HG03342 (cell line): Measurements from ENCODE around the gene MAP2K5.

Source experiments
- ATAC-seq: cut with Tn5 transposase; IDR thresholded peaks from one replicate; pipeline ENCODE4 v1.9.1; 2021; ENCODE audit warnings: mild to moderate bottlenecking, moderate library complexity; ENCODE audit not compliant: unreplicated experiment

The MAP2K5 gene

GRCh38 chr15:67542420-67543347 lies at the start of gene MAP2K5:
MAP2K5 (plus strand) TSS chr15:67542703; CDS start chr15:67543336, 633 bp downstream.
- no peak for ATAC-seq

GRCh38 chr15:67495585-67495984 lies 46.9 kb upstream of the MAP2K5 start:
- ATAC-seq, result no peak

- ATAC-seq, result no peak
These were observed 41.2 kb upstream of the MAP2K5 start for GRCh38 chr15:67501177-67501835.

GRCh38 chr15:67501836-67502461 lies 40.6 kb upstream of the MAP2K5 start:
- no peak for ATAC-seq

- no peak for ATAC-seq
These were observed 38.4 kb upstream of the MAP2K5 start for GRCh38 chr15:67504056-67504455.

- no peak for ATAC-seq
These were observed 37.7 kb upstream of the MAP2K5 start for GRCh38 chr15:67504796-67505195.

GRCh38 chr15:67505675-67506572 lies 36.6 kb upstream of the MAP2K5 start:
- ATAC-seq, result no peak

GRCh38 chr15:67506775-67507747 lies 35.4 kb upstream of the MAP2K5 start:
- ATAC-seq, result no peak

- ATAC-seq, result no peak
These were observed 34.1 kb upstream of the MAP2K5 start for GRCh38 chr15:67508407-67508806.

GRCh38 chr15:67509918-67510317 lies 32.6 kb upstream of the MAP2K5 start:
- ATAC-seq, result no peak

- ATAC-seq, result no peak
These were observed 31.8 kb upstream of the MAP2K5 start for GRCh38 chr15:67510597-67511190.

GRCh38 chr15:67511606-67512005 lies 30.9 kb upstream of the MAP2K5 start:
- ATAC-seq, result no peak

GRCh38 chr15:67512140-67512539 lies 30.4 kb upstream of the MAP2K5 start:
- no peak for ATAC-seq

GRCh38 chr15:67512933-67513714 lies 29.4 kb upstream of the MAP2K5 start:
- ATAC-seq, result no peak

- no peak for ATAC-seq
These were observed 27.4 kb upstream of the MAP2K5 start for GRCh38 chr15:67515090-67515489.

GRCh38 chr15:67515557-67515956 lies 26.9 kb upstream of the MAP2K5 start:
- ATAC-seq, result no peak

- no peak for ATAC-seq
These were observed 22.0 kb upstream of the MAP2K5 start for GRCh38 chr15:67520321-67521028.
